Measurements from ENCODE around the gene GABBR1. TPM values are rescaled to one million over a fixed set of nuclear protein-coding genes. Genes with fewer than 3 reads are reported as not detected.

Gene GABBR1
- total and polyA plus RNA-seq, 4 donors, result 1.1 to 4.7 (median 1.4) TPM

DNA sequence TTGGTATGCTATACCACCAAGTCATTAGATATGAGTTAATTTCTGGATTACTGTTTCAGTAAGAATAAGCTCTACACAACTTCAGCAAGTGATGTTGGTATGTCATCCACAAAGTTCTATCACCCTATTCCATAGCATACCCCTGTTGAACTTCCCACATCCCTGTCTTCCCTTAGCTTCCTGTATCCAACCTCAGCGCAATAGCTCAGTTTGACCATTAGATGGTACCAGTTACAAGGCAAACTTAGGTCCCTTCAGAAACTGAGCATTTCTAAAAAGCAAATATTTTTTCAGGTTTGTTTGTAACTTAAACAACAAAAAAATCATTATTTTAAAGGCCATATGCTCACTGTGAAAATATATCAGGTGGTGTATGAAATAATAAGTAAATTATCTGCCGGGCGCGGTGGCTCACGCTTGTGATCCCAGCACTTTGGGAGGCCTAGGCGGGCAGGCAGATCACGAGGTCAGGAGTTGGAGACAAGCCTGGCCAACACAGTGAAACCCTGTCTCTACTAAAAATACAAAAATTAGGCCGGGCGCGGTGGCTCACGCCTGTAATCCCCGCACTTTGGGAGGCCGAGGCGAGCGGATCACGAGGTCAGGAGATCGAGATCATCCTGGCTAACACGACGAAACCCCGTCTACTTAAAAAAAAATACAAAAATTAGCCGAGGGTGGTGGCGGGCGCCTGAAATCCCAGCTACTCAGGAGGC is 15.1 kb upstream of the GABBR1 start:
- Histone ChIP-seq H3K9ac (ENCODE audit: low read depth in 1 of 2, low read length in 2 of 2) (no peak overlapping the region), H3K27ac (ENCODE audit: low read depth in 1 of 2, low read length in 2 of 2) (no peak overlapping the region), H3K27me3 (ENCODE audit: control insufficient read depth in 4 of 4, insufficient read depth in 4 of 4, low read length in 3 of 4) (no peaks in the 10 kb centered on the region), H3K4me1 (ENCODE audit: control insufficient read depth in 4 of 4, insufficient read depth in 4 of 4, low read length in 3 of 4) (peaks cover 0 to 4% (median 3%) of the 10 kb centered on the region in 4 donors), H3K4me3 (ENCODE audit: low read depth in 1 of 3, low read length in 3 of 3) (no peak overlapping the region), H3K36me3 (ENCODE audit: control insufficient read depth in 4 of 4, insufficient read depth in 3 of 4, low read depth in 1 of 4, low read length in 3 of 4) (no peaks in the 10 kb centered on the region), H3K9me3 (ENCODE audit: control insufficient read depth in 4 of 4, low read length in 3 of 4) (no peaks in the 10 kb centered on the region)
- peak; percentile 60 to 71 for TF ChIP-seq RAD21 (IDR thresholded peaks at IDR 0.05)
- TF ChIP-seq, protein P1, sequence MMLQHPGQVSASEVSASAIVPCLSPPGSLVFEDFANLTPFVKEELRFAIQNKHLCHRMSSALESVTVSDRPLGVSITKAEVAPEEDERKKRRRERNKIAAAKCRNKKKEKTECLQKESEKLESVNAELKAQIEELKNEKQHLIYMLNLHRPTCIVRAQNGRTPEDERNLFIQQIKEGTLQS (IDR thresholded peaks at IDR 0.05), result no peak
- no peak for TF ChIP-seq FOXA2 (IDR thresholded peaks at IDR 0.05)
- TF ChIP-seq, protein P2, sequence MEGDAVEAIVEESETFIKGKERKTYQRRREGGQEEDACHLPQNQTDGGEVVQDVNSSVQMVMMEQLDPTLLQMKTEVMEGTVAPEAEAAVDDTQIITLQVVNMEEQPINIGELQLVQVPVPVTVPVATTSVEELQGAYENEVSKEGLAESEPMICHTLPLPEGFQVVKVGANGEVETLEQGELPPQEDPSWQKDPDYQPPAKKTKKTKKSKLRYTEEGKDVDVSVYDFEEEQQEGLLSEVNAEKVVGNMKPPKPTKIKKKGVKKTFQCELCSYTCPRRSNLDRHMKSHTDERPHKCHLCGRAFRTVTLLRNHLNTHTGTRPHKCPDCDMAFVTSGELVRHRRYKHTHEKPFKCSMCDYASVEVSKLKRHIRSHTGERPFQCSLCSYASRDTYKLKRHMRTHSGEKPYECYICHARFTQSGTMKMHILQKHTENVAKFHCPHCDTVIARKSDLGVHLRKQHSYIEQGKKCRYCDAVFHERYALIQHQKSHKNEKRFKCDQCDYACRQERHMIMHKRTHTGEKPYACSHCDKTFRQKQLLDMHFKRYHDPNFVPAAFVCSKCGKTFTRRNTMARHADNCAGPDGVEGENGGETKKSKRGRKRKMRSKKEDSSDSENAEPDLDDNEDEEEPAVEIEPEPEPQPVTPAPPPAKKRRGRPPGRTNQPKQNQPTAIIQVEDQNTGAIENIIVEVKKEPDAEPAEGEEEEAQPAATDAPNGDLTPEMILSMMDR (IDR thresholded peaks at IDR 0.05; ENCODE audit: low read depth, low read length, missing input control), result peak; percentile 41
- no peak for TF ChIP-seq JUND (IDR thresholded peaks at IDR 0.05)
- no peak for TF ChIP-seq GABPA (IDR thresholded peaks at IDR 0.05 in 1 of 2, conservative IDR thresholded peaks at IDR 0.05 in 1 of 2)
- TF ChIP-seq, protein P3, sequence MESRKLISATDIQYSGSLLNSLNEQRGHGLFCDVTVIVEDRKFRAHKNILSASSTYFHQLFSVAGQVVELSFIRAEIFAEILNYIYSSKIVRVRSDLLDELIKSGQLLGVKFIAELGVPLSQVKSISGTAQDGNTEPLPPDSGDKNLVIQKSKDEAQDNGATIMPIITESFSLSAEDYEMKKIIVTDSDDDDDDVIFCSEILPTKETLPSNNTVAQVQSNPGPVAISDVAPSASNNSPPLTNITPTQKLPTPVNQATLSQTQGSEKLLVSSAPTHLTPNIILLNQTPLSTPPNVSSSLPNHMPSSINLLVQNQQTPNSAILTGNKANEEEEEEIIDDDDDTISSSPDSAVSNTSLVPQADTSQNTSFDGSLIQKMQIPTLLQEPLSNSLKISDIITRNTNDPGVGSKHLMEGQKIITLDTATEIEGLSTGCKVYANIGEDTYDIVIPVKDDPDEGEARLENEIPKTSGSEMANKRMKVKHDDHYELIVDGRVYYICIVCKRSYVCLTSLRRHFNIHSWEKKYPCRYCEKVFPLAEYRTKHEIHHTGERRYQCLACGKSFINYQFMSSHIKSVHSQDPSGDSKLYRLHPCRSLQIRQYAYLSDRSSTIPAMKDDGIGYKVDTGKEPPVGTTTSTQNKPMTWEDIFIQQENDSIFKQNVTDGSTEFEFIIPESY (IDR thresholded peaks at IDR 0.05), result no peak
- no peak for TF ChIP-seq FOXA1 (IDR thresholded peaks at IDR 0.05)
- 94% methylated on average over 23 of the region's 23 CpGs for WGBS
- DNase-seq (ENCODE audit: low spot score), result no peak

DNA sequence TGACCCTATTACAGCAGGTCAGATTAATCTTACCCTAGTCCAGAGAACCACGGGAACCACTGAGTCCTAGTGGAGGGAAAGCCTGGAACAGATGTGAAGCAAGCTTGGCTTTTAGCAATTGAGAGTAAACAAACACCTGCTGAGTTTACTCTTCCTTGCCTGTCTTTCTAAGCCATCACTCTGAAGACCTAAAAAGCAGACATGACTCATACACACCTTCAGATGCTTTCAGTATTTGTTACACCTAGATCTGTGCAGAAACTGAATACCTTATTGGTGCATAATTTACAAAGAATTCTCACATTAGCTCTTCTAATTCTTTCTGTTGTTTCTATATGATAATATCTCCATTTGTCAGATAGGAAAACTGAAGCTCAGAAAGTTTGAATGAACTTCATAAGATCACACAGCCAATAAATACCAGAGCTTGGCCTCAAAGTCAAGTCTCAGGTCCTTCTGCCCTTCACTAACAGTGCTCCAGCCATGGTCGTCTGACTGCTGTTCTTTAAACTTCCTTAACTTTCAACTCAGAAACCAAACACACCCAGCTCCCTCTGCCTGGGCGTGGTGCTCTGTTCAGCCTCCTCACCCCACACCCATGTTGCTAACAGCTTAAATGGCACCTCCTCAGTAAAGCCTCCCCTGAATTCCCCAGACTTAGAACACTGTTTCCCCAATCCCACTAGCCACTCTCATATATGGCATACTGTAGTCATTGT is 8.6 kb upstream of the GABBR1 start:
- no peaks in the 10 kb centered on the region for H3K4me1 ChIP-seq (ENCODE audit: control insufficient read depth in 4 of 4, insufficient read depth in 4 of 4, low read length in 3 of 4)
- no peak for DNase-seq (ENCODE audit: low spot score)
- H3K4me3 ChIP-seq (ENCODE audit: low read depth in 1 of 3, low read length in 3 of 3), result no peak overlapping the region
- H3K27ac ChIP-seq (ENCODE audit: low read depth in 1 of 2, low read length in 2 of 2), result no peak overlapping the region
- H3K27me3 ChIP-seq (ENCODE audit: control insufficient read depth in 4 of 4, insufficient read depth in 4 of 4, low read length in 3 of 4), result no peaks in the 10 kb centered on the region
- H3K36me3 ChIP-seq (ENCODE audit: control insufficient read depth in 4 of 4, insufficient read depth in 3 of 4, low read depth in 1 of 4, low read length in 3 of 4), result no peaks in the 10 kb centered on the region
- no peaks in the 10 kb centered on the region for H3K9me3 ChIP-seq (ENCODE audit: control insufficient read depth in 4 of 4, low read length in 3 of 4)
- WGBS, result 30% methylated on average over 3 of the region's 3 CpGs
- H3K9ac ChIP-seq (ENCODE audit: low read depth in 1 of 2, low read length in 2 of 2), result no peak overlapping the region
- TF ChIP-seq TAF1 (conservative IDR thresholded peaks at IDR 0.05) (no peak), SP1 (IDR thresholded peaks at IDR 0.05) (no peak), HNF4G (IDR thresholded peaks at IDR 0.05) (no peak), HNF4A (conservative IDR thresholded peaks at IDR 0.05) (no peak), YY1 (IDR thresholded peaks at IDR 0.05) (no peak), JUND (IDR thresholded peaks at IDR 0.05) (no peak), RAD21 (IDR thresholded peaks at IDR 0.05) (no peak), FOXA1 (IDR thresholded peaks at IDR 0.05) (no peak), NR2F2 (IDR thresholded peaks at IDR 0.05) (no peak), EGR1 (IDR thresholded peaks at IDR 0.05; ENCODE audit: low read depth in 2 of 2) (no peak), GABPA (IDR thresholded peaks at IDR 0.05 in 1 of 2, conservative IDR thresholded peaks at IDR 0.05 in 1 of 2) (no peak)
- TF ChIP-seq, protein P3 (IDR thresholded peaks at IDR 0.05), result no peak
- TF ChIP-seq, protein P4, sequence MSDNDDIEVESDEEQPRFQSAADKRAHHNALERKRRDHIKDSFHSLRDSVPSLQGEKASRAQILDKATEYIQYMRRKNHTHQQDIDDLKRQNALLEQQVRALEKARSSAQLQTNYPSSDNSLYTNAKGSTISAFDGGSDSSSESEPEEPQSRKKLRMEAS (IDR thresholded peaks at IDR 0.05), result no peak
- TF ChIP-seq, protein P2 (IDR thresholded peaks at IDR 0.05; ENCODE audit: low read depth, low read length, missing input control), result no peak
- TF ChIP-seq, protein P5, sequence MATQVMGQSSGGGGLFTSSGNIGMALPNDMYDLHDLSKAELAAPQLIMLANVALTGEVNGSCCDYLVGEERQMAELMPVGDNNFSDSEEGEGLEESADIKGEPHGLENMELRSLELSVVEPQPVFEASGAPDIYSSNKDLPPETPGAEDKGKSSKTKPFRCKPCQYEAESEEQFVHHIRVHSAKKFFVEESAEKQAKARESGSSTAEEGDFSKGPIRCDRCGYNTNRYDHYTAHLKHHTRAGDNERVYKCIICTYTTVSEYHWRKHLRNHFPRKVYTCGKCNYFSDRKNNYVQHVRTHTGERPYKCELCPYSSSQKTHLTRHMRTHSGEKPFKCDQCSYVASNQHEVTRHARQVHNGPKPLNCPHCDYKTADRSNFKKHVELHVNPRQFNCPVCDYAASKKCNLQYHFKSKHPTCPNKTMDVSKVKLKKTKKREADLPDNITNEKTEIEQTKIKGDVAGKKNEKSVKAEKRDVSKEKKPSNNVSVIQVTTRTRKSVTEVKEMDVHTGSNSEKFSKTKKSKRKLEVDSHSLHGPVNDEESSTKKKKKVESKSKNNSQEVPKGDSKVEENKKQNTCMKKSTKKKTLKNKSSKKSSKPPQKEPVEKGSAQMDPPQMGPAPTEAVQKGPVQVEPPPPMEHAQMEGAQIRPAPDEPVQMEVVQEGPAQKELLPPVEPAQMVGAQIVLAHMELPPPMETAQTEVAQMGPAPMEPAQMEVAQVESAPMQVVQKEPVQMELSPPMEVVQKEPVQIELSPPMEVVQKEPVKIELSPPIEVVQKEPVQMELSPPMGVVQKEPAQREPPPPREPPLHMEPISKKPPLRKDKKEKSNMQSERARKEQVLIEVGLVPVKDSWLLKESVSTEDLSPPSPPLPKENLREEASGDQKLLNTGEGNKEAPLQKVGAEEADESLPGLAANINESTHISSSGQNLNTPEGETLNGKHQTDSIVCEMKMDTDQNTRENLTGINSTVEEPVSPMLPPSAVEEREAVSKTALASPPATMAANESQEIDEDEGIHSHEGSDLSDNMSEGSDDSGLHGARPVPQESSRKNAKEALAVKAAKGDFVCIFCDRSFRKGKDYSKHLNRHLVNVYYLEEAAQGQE (IDR thresholded peaks at IDR 0.05), result no peak
